ENCODE data around the gene ZNF654. TPM values are rescaled to one million over a fixed set of nuclear protein-coding genes. Genes with fewer than 3 reads are reported as not detected.

The ZNF654 gene
- total and polyA plus RNA-seq, 9 of the 15 experiments (the other 6 are each of a cell fraction or from before 2014, with no cell fraction given) = 2.4 to 8.6 (median 5.1) TPM

DNA sequence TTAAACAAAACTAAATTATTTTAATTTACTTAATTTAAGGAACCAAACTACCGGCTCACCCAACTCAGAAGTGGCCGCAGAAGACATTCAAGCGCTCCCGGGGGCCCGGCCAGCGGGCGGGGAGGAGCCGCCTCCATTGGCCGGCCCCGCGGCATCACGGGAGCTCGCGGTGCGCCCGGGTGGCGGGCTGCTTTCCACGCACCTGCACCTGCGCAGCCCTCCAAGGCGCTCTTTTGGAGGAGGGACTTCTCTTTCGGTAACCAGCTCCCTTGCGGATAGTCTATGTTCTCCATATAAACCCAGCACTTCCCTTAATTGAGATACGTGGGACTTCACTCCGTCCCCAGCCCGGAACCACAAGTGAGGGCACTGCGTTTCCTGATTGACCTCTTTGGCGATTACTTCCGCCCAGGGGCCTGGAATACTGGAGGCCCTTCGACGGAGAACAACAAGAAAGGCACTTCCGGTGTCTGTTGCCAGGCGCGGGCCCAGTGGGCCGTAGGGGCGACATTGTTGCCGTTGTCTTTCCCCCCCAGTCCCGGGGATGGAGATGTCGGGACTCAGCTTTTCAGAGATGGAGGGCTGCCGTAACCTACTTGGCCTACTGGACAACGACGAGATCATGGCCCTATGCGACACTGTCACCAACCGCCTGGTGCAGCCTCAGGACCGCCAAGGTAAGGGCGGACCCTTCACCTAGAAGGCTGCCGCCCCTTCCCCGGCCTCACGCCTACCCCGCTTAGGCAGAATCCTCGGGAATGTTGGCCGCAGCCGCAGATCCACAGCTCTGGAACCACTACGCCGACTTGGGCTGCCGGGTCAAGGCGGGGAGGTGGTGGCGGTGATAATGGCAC lies 90.7 kb downstream of the ZNF654 start, which contains the start of gene C3orf38 (continued):
- TF ChIP-seq, protein P1, sequence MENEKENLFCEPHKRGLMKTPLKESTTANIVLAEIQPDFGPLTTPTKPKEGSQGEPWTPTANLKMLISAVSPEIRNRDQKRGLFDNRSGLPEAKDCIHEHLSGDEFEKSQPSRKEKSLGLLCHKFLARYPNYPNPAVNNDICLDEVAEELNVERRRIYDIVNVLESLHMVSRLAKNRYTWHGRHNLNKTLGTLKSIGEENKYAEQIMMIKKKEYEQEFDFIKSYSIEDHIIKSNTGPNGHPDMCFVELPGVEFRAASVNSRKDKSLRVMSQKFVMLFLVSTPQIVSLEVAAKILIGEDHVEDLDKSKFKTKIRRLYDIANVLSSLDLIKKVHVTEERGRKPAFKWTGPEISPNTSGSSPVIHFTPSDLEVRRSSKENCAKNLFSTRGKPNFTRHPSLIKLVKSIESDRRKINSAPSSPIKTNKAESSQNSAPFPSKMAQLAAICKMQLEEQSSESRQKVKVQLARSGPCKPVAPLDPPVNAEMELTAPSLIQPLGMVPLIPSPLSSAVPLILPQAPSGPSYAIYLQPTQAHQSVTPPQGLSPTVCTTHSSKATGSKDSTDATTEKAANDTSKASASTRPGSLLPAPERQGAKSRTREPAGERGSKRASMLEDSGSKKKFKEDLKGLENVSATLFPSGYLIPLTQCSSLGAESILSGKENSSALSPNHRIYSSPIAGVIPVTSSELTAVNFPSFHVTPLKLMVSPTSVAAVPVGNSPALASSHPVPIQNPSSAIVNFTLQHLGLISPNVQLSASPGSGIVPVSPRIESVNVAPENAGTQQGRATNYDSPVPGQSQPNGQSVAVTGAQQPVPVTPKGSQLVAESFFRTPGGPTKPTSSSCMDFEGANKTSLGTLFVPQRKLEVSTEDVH (IDR thresholded peaks at IDR 0.05; ENCODE audit: low read depth, partially characterized antibody) = peak; percentile 83
- TF ChIP-seq PCBP1 (IDR thresholded peaks at IDR 0.05; ENCODE audit: low read depth, low read length, poor library complexity, severe bottlenecking) (no peak), MAZ (CRISPR knock-in tag; conservative IDR thresholded peaks at IDR 0.05 in 1 of 2, IDR thresholded peaks at IDR 0.05 in 1 of 2) (peak in 1 of 2 experiments; percentile 41; a peak in 2 of 4 replicates), ZNF764 (CRISPR knock-in tag; IDR thresholded peaks at IDR 0.05; ENCODE audit: low read depth) (no peak), NR2C1 (IDR thresholded peaks at IDR 0.05) (peak; percentile 98), NR2C1 (tag; IDR thresholded peaks at IDR 0.05) (peak; percentile 99), NCOA1 (IDR thresholded peaks at IDR 0.05; ENCODE audit: low read depth) (peak; percentile 97), TARDBP (IDR thresholded peaks at IDR 0.05) (peak; percentile 28; the same call in 1 of the 2 replicates), CHD1 (IDR thresholded peaks at IDR 0.05; ENCODE audit: low read length) (no peak), CTBP1 (IDR thresholded peaks at IDR 0.05; ENCODE audit: borderline replicate concordance) (peak; percentile 62; the same call in 1 of the 2 replicates), KDM4B (IDR thresholded peaks at IDR 0.05; ENCODE audit: borderline replicate concordance in 2 of 2, low read depth in 1 of 2) (peak in 1 of 2 experiments; percentile 79; a peak in 1 of 4 replicates), SPI1 (IDR thresholded peaks at IDR 0.05; ENCODE audit: borderline replicate concordance, low read depth, low read length) (peak; percentile 65), POLR2B (IDR thresholded peaks at IDR 0.05; ENCODE audit: low read depth, partially characterized antibody) (peak; percentile 64), RFX1 (IDR thresholded peaks at IDR 0.05) (peak; percentile 47), HDAC1 (IDR thresholded peaks at IDR 0.05) (0 out of 4 replicates have a peak, but pooled peaks of 1 of the 2 experiments have one; percentile 8)
- TF ChIP-seq, protein P2, sequence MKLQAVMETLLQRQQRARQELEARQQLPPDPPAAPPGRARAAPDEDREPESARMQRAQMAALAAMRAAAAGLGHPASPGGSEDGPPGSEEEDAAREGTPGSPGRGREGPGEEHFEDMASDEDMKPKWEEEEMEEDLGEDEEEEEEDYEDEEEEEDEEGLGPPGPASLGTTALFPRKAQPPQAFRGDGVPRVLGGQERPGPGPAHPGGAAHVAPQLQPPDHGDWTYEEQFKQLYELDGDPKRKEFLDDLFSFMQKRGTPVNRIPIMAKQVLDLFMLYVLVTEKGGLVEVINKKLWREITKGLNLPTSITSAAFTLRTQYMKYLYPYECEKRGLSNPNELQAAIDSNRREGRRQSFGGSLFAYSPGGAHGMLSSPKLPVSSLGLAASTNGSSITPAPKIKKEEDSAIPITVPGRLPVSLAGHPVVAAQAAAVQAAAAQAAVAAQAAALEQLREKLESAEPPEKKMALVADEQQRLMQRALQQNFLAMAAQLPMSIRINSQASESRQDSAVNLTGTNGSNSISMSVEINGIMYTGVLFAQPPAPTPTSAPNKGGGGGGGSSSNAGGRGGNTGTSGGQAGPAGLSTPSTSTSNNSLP (IDR thresholded peaks at IDR 0.05; ENCODE audit: borderline replicate concordance, low read depth, low read length) = 0 out of 2 replicates have a peak, but pooled peaks have one; percentile 13
- TF ChIP-seq, protein P3, sequence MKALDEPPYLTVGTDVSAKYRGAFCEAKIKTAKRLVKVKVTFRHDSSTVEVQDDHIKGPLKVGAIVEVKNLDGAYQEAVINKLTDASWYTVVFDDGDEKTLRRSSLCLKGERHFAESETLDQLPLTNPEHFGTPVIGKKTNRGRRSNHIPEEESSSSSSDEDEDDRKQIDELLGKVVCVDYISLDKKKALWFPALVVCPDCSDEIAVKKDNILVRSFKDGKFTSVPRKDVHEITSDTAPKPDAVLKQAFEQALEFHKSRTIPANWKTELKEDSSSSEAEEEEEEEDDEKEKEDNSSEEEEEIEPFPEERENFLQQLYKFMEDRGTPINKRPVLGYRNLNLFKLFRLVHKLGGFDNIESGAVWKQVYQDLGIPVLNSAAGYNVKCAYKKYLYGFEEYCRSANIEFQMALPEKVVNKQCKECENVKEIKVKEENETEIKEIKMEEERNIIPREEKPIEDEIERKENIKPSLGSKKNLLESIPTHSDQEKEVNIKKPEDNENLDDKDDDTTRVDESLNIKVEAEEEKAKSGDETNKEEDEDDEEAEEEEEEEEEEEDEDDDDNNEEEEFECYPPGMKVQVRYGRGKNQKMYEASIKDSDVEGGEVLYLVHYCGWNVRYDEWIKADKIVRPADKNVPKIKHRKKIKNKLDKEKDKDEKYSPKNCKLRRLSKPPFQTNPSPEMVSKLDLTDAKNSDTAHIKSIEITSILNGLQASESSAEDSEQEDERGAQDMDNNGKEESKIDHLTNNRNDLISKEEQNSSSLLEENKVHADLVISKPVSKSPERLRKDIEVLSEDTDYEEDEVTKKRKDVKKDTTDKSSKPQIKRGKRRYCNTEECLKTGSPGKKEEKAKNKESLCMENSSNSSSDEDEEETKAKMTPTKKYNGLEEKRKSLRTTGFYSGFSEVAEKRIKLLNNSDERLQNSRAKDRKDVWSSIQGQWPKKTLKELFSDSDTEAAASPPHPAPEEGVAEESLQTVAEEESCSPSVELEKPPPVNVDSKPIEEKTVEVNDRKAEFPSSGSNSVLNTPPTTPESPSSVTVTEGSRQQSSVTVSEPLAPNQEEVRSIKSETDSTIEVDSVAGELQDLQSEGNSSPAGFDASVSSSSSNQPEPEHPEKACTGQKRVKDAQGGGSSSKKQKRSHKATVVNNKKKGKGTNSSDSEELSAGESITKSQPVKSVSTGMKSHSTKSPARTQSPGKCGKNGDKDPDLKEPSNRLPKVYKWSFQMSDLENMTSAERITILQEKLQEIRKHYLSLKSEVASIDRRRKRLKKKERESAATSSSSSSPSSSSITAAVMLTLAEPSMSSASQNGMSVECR (CRISPR knock-in tag; IDR thresholded peaks at IDR 0.05) = 0 out of 2 replicates have a peak, but pooled peaks have one; percentile 22

Data from K562 (cell line).